ENCODE data around the gene UNC5B. TPM values are rescaled to one million over a fixed set of nuclear protein-coding genes. Genes with fewer than 3 reads are reported as not detected.

Gene UNC5B
- total RNA-seq, 1 donor from 2014 or later = not detected

GRCh38 chr10:71292624-71293445, 80.5 kb downstream of the UNC5B start:
- POLR2A ChIA-PET = no interaction called here
- Mint-ChIP-seq H3K36me3 (ENCODE audit: low read depth) (no peaks in the 10 kb centered on the region), H3K27me3 (peaks cover 9% of the 10 kb centered on the region), H3K27ac (no peak overlapping the region), H3K4me3 (no peak overlapping the region), H3K9me3 (no peaks in the 10 kb centered on the region), H3K4me1 (peaks cover 4% of the 10 kb centered on the region)
- intact Hi-C loops (cut with micrococcal nuclease) = no loop called here
- DNase-seq (no peak), ATAC-seq (ENCODE audit: low read depth) (no peak)
- CTCF ChIA-PET = no interaction called here
- TF ChIP-seq CTCF (IDR thresholded peaks at IDR 0.05) = no peak

GRCh38 chr10:71293446-71294084, 81.2 kb downstream of the UNC5B start:
- DNase-seq = no peak
- no peak for TF ChIP-seq CTCF (IDR thresholded peaks at IDR 0.05)
- Mint-ChIP-seq H3K9me3 (no peaks in the 10 kb centered on the region), H3K27ac (no peak overlapping the region), H3K36me3 (ENCODE audit: low read depth) (no peaks in the 10 kb centered on the region), H3K27me3 (peaks cover 9% of the 10 kb centered on the region), H3K4me3 (no peak overlapping the region), H3K4me1 (peaks cover 4% of the 10 kb centered on the region)
- no peak for ATAC-seq (ENCODE audit: low read depth)
- intact Hi-C loops (cut with micrococcal nuclease) = no loop called here
- POLR2A ChIA-PET = no interaction called here
- CTCF ChIA-PET = no interaction called here

GRCh38 chr10:71294091-71294561, 81.8 kb downstream of the UNC5B start:
- intact Hi-C loops (cut with micrococcal nuclease) = no loop called here

GRCh38 chr10:71294856-71295255, 82.5 kb downstream of the UNC5B start:
- H3K4me1 Mint-ChIP-seq = peaks cover 4% of the 10 kb centered on the region
- ChIA-PET POLR2A (no interaction called here), CTCF (no interaction called here)
- no peak overlapping the region for H3K4me3 Mint-ChIP-seq
- no peaks in the 10 kb centered on the region for H3K36me3 Mint-ChIP-seq (ENCODE audit: low read depth)
- H3K9me3 Mint-ChIP-seq = no peaks in the 10 kb centered on the region
- H3K27me3 Mint-ChIP-seq = peaks cover 9% of the 10 kb centered on the region
- H3K27ac Mint-ChIP-seq = no peak overlapping the region
- no peak for DNase-seq
- ATAC-seq (ENCODE audit: low read depth) = no peak
- intact Hi-C loops (cut with micrococcal nuclease) = no loop called here
- no peak for TF ChIP-seq CTCF (IDR thresholded peaks at IDR 0.05)

More at GRCh38 chr10:71294091-71294561, 81.8 kb downstream of the UNC5B start:
- ATAC-seq (ENCODE audit: low read depth) (no peak), DNase-seq (no peak)
- Mint-ChIP-seq H3K4me1 (peaks cover 4% of the 10 kb centered on the region), H3K36me3 (ENCODE audit: low read depth) (no peaks in the 10 kb centered on the region), H3K27ac (no peak overlapping the region), H3K9me3 (no peaks in the 10 kb centered on the region), H3K4me3 (no peak overlapping the region), H3K27me3 (peaks cover 9% of the 10 kb centered on the region)
- ChIA-PET POLR2A (no interaction called here), CTCF (no interaction called here)
- no peak for TF ChIP-seq CTCF (IDR thresholded peaks at IDR 0.05)

GRCh38 chr10:71295641-71296040, 83.3 kb downstream of the UNC5B start:
- DNase-seq (no peak), ATAC-seq (ENCODE audit: low read depth) (no peak)
- H3K4me3 Mint-ChIP-seq = no peak overlapping the region
- peaks cover 9% of the 10 kb centered on the region for H3K27me3 Mint-ChIP-seq
- intact Hi-C loops (cut with micrococcal nuclease) = no loop called here
- H3K36me3 Mint-ChIP-seq (ENCODE audit: low read depth) = no peaks in the 10 kb centered on the region
- peaks cover 4% of the 10 kb centered on the region for H3K4me1 Mint-ChIP-seq
- no peak overlapping the region for H3K27ac Mint-ChIP-seq
- POLR2A ChIA-PET = no interaction called here
- H3K9me3 Mint-ChIP-seq = no peaks in the 10 kb centered on the region
- TF ChIP-seq CTCF (IDR thresholded peaks at IDR 0.05) = no peak
- CTCF ChIA-PET = no interaction called here

Measured in activated B cell treated with CpG ODN at 0.5 μM for 24 hours (primary cell).